Measurements from ENCODE around the gene FOXE3.
A peak's percentile ranks its signal among the peaks of the same experiment; 100 is the strongest.

FOXE3 gene

GRCh38 chr1:47435506-47436303 lies 19.6 kb downstream of the FOXE3 start:
- 0 out of 4 replicates have a peak, but pooled peaks of 1 of the 2 experiments have one; percentile 20 for TF ChIP-seq REST (IDR thresholded peaks at IDR 0.05; ENCODE audit: insufficient read depth in 1 of 2, low read depth in 2 of 2, low read length in 2 of 2)
- TF ChIP-seq FOXP2 (optimal IDR thresholded peaks at IDR 0.05; ENCODE audit: borderline replicate concordance, extremely low read depth, extremely low read length, insufficient read depth): no peak
- TF ChIP-seq POLR2AphosphoS5 (IDR thresholded peaks at IDR 0.05; ENCODE audit: low read depth, low read length): no peak
- TF ChIP-seq TAF1 (IDR thresholded peaks at IDR 0.05; ENCODE audit: borderline replicate concordance, insufficient read depth, low read length): no peak

GRCh38 chr1:47436304-47436978 lies 20.4 kb downstream of the FOXE3 start:
- TF ChIP-seq TAF1 (IDR thresholded peaks at IDR 0.05; ENCODE audit: borderline replicate concordance, insufficient read depth, low read length): no peak
- no peak for TF ChIP-seq SIN3A (IDR thresholded peaks at IDR 0.05; ENCODE audit: borderline replicate concordance, insufficient read depth, low read length)
- peak; percentile 60 for TF ChIP-seq FOXP2 (optimal IDR thresholded peaks at IDR 0.05; ENCODE audit: borderline replicate concordance, extremely low read depth, extremely low read length, insufficient read depth)
- no peak for TF ChIP-seq REST (IDR thresholded peaks at IDR 0.05; ENCODE audit: insufficient read depth in 1 of 2, low read depth in 2 of 2, low read length in 2 of 2)
- TF ChIP-seq POLR2AphosphoS5 (IDR thresholded peaks at IDR 0.05; ENCODE audit: low read depth, low read length): 0 out of 2 replicates have a peak, but pooled peaks have one; percentile 20

GRCh38 chr1:47436979-47437446 lies 20.9 kb downstream of the FOXE3 start:
- TF ChIP-seq POLR2AphosphoS5 (IDR thresholded peaks at IDR 0.05; ENCODE audit: low read depth, low read length) (no peak), FOXP2 (optimal IDR thresholded peaks at IDR 0.05; ENCODE audit: borderline replicate concordance, extremely low read depth, extremely low read length, insufficient read depth) (no peak), TAF1 (IDR thresholded peaks at IDR 0.05; ENCODE audit: borderline replicate concordance, insufficient read depth, low read length) (no peak), REST (IDR thresholded peaks at IDR 0.05; ENCODE audit: insufficient read depth in 1 of 2, low read depth in 2 of 2, low read length in 2 of 2) (no peak), SIN3A (IDR thresholded peaks at IDR 0.05; ENCODE audit: borderline replicate concordance, insufficient read depth, low read length) (no peak)

GRCh38 chr1:47437447-47438164 lies 21.5 kb downstream of the FOXE3 start, which contains the start of gene FOXD2:
FOXD2 (plus strand) TSS chr1:47438044; CDS start chr1:47438136, 92 bp downstream.
- TF ChIP-seq SIN3A (IDR thresholded peaks at IDR 0.05; ENCODE audit: borderline replicate concordance, insufficient read depth, low read length) (no peak), TAF1 (IDR thresholded peaks at IDR 0.05; ENCODE audit: borderline replicate concordance, insufficient read depth, low read length) (no peak), POLR2AphosphoS5 (IDR thresholded peaks at IDR 0.05; ENCODE audit: low read depth, low read length) (no peak; the same call in 1 of the 2 replicates), REST (IDR thresholded peaks at IDR 0.05; ENCODE audit: insufficient read depth in 1 of 2, low read depth in 2 of 2, low read length in 2 of 2) (no peak), FOXP2 (optimal IDR thresholded peaks at IDR 0.05; ENCODE audit: borderline replicate concordance, extremely low read depth, extremely low read length, insufficient read depth) (peak; percentile 13)

All from PFSK-1 (cell line).